Transverse colon (tissue), 4 donors: ENCODE measurements around the gene BCL6B. TPM values are rescaled to one million over a fixed set of nuclear protein-coding genes. Genes with fewer than 3 reads are reported as not detected.

ENCODE experiments used
- DNase-seq: peaks from one replicate; pipeline ENCODE4 v3.0.0-alpha.2; 2019
- H3K27ac ChIP-seq, 4 donors: fragments of 200-600 bp; sonication (generic); 2 replicates each; pipeline ENCODE4 v1.5.1; 2016 to 2018; ENCODE audit warnings: inconsistent platforms in 4 of 4
- H3K27me3 ChIP-seq: fragments of 200-600 bp; sonication (generic); 2 replicates; pipeline ENCODE4 v1.5.1; 2017; ENCODE audit warnings: inconsistent platforms
- H3K36me3 ChIP-seq, 4 donors: fragments of 200-600 bp; sonication (generic); 2 replicates each; pipeline ENCODE4 v1.5.1; 2017 to 2019; ENCODE audit warnings: inconsistent platforms in 4 of 4
- H3K4me1 ChIP-seq, 4 donors: fragments of 200-600 bp; sonication (generic); 2 replicates each; pipeline ENCODE4 v1.5.1; 2017 to 2020; ENCODE audit warnings: inconsistent platforms in 4 of 4
- H3K4me3 ChIP-seq, 4 donors: fragments of 200-600 bp; sonication (generic); 1 replicate in 1 of 4; 2 replicates in 3 of 4; pipeline versions ENCODE4 v1.5.1 to v1.6.1; 2017 to 2019; ENCODE audit warnings: inconsistent platforms in 4 of 4
- H3K9me3 ChIP-seq, 2 donors: fragments of 200-600 bp; sonication (generic); 2 replicates each; pipeline ENCODE4 v1.5.1; 2017 to 2019; ENCODE audit warnings: inconsistent platforms in 2 of 2
- CTCF ChIP-seq, 5 experiments: fragments of 200-600 bp in 3 of 5; fragments of 450-650 bp in 2 of 5; sonication (generic) in 3 of 5; IDR thresholded peaks; 1 replicate in 2 of 5; 2 replicates in 3 of 5; pipeline ENCODE4 v1.5.1; 2016 to 2017; ENCODE audit warnings: antibody characterized with exemption in 5 of 5, inconsistent platforms in 3 of 5, mild to moderate bottlenecking in 2 of 5, moderate library complexity in 1 of 5
- EP300 ChIP-seq: sonication (generic); formaldehyde crosslinking; IDR thresholded peaks from one replicate; pipeline ENCODE4 v1.6.1; 2017; ENCODE audit warnings: antibody characterized with exemption, low read depth
- POLR2A ChIP-seq: fragments of 450-650 bp; IDR thresholded peaks from one replicate; pipeline ENCODE4 v1.6.1; 2016; ENCODE audit warnings: antibody characterized with exemption, mild to moderate bottlenecking, moderate library complexity
- POLR2AphosphoS5 ChIP-seq, 3 donors: sonication (generic); formaldehyde crosslinking; IDR thresholded peaks; one replicate each; pipeline ENCODE4 v1.6.1; 2016; ENCODE audit warnings: antibody characterized with exemption in 3 of 3
- WGBS, 2 donors: methylation state at CpG; one replicate each; pipeline ENCODE4 v1.1.5; 2018; ENCODE audit warnings: low coverage in 1 of 2; 5-methylcytosine and 5-hydroxymethylcytosine counted together
- in situ Hi-C, 4 donors: fragments of 200-750 bp; cut with MboI; loops; one replicate each; pipeline versions ENCODE4 v1.15.0 to v1.15.1; 2017; ENCODE audit warnings: low sequenced_read_pairs in 3 of 4, low pct_ligation_motif_present in 1 of 4, low pct_unique_long_range_greater_than_20kb in 1 of 4
- intact Hi-C: fragments of 100-400 bp; cut with DNase I; formaldehyde crosslinking; loops from one replicate; pipeline ENCODE4 v1.15.1; 2023; ENCODE audit warnings: low total_unique reads
- small RNA-seq, 4 donors: library from RNA; depleted of rRNA; stranded (forward); fragments of <200 nt; gene quantifications; one replicate each; pipeline ENCODE3, GENCODE V24; 2016
- total RNA-seq, 4 donors: library from RNA; depleted of rRNA; stranded (reverse); fragments of >200 nt; gene quantifications; one replicate each; pipeline ENCODE4 v1.1.0, GENCODE V29; 2016

Gene BCL6B
- total RNA-seq, 4 donors from 2014 or later: 0.32 to 1.8 (median 0.82) TPM; not detected in 1

DNA sequence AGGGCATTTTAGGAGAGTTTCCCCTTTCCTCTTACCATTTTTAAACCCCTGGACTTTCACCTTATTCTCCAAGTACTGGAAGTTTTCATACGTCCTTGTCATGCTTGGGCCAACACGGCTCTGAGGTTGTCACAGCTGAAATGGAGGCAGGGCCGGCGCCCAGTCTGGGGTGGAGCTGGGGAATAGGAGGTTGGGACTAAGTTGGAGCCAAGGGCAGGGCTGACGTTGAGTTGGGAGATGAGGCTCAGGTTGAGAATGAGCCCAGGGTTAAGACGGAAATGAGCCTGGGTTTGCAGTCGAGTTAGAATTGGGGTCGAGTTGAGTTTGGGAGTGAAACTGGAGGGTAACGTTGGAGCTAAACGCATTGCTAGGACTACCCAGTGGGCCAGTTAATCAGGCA, 55.9 kb downstream of the BCL6B start:
- intact Hi-C loops (no loop called here), in situ Hi-C loops (no loop called here)
- Histone ChIP-seq H3K9me3 (no peaks in the 10 kb centered on the region), H3K36me3 (no peaks in the 10 kb centered on the region), H3K27me3 (no peaks in the 10 kb centered on the region), H3K27ac (no peak overlapping the region), H3K4me1 (no peaks in the 10 kb centered on the region), H3K4me3 (no peak overlapping the region)
- TF ChIP-seq CTCF (IDR thresholded peaks at IDR 0.05) (no peak), POLR2AphosphoS5 (IDR thresholded peaks at IDR 0.05) (no peak), POLR2A (no peak), EP300 (no peak)
- 70 to 76% methylated on average over 10 of the region's 10 CpGs for WGBS, 2 donors
- no peak for DNase-seq

Small RNA genes within 50 kb of the gene (small RNA-seq; reads per million reads assigned to genes)
- gene AC120057.1: 0 reads per million in 4 donors

Other genes with a start within 250 kb of the BCL6B start
- not detected for gene FBXO39, start 246.8 kb upstream of the BCL6B start, total RNA-seq
- gene TEKT1, start 191.3 kb upstream of the BCL6B start, total RNA-seq: not detected
- gene ALOX12, start 27.0 kb upstream of the BCL6B start, total RNA-seq: not detected
- 100 to 1,000 TPM in 2 of 4 donors, 10 to 100 TPM in 2; 38.8 to 177 (median 118) TPM for gene RNASEK, start 10.4 kb upstream of the BCL6B start, total RNA-seq
- 1 to 10 TPM in 3 of 4 donors, not detected in 1; 2.4 to 8.6 (median 3.5) TPM for gene SLC16A13, start 13.0 kb downstream of the BCL6B start, total RNA-seq
- gene SLC16A11, start 21.0 kb downstream of the BCL6B start, total RNA-seq: 1 to 10 TPM in 2 of 4 donors, not detected in 2; 1.2 to 2.2 TPM
- 1 to 10 TPM in 2 of 4 donors, not detected in 2; 6.3 to 7.0 TPM for gene CLEC10A, start 57.2 kb downstream of the BCL6B start, total RNA-seq
- under 1 TPM in 1 of 4 donors, not detected in 3; 0.32 TPM for gene ASGR2, start 91.8 kb downstream of the BCL6B start, total RNA-seq
- under 1 TPM in 2 of 4 donors, not detected in 2; 0.48 to 0.82 TPM for gene ASGR1, start 156.3 kb downstream of the BCL6B start, total RNA-seq
- gene DLG4, start 196.8 kb downstream of the BCL6B start, total RNA-seq: 10 to 100 TPM in 1 of 4 donors, 1 to 10 TPM in 3; 2.4 to 15.7 (median 6.1) TPM
- gene ACADVL, start 196.9 kb downstream of the BCL6B start, total RNA-seq: 1,000 to 10,000 TPM in 3 of 4 donors, 100 to 1,000 TPM in 1; 877 to 3,047 (median 1,981) TPM
- gene DVL2, start 211.5 kb downstream of the BCL6B start, total RNA-seq: 100 to 1,000 TPM in 2 of 4 donors, 10 to 100 TPM in 2; 35.9 to 182 (median 69.2) TPM
- gene PHF23, start 216.4 kb downstream of the BCL6B start, total RNA-seq: 10 to 100 TPM; 20.6 to 33.5 (median 27.8) TPM
- gene GABARAP, start 219.4 kb downstream of the BCL6B start, total RNA-seq: 100 to 1,000 TPM; 209 to 479 (median 394) TPM
- 100 to 1,000 TPM in 1 of 4 donors, 10 to 100 TPM in 3; 52.3 to 113 (median 60.4) TPM for gene CTDNEP1, start 228.7 kb downstream of the BCL6B start, total RNA-seq
- 10 to 100 TPM in 3 of 4 donors, 1 to 10 TPM in 1; 4.9 to 36.2 (median 30.3) TPM for gene ELP5, start 229.2 kb downstream of the BCL6B start, total RNA-seq
- gene CLDN7, start 239.4 kb downstream of the BCL6B start, total RNA-seq: 1,000 to 10,000 TPM in 1 of 4 donors, 100 to 1,000 TPM in 3; 571 to 1,162 (median 940) TPM